Endodermal cell (in vitro differentiated cells): ENCODE measurements around the gene MPRIP. TPM values are rescaled to one million over a fixed set of nuclear protein-coding genes. Genes with fewer than 3 reads are reported as not detected.

Source experiments
- DNase-seq: peaks from one replicate; pipeline ENCODE4 v3.0.0-alpha.2; 2017
- H3K27ac ChIP-seq: 2 replicates; pipeline ENCODE4 v1.5.1; 2013; ENCODE audit warnings: mild to moderate bottlenecking, low read depth, low read length, moderate library complexity
- H3K27me3 ChIP-seq: 2 replicates; pipeline ENCODE4 v1.6.1; 2013; ENCODE audit warnings: mild to moderate bottlenecking, low read length, moderate library complexity; ENCODE audit not compliant: insufficient read depth, control insufficient read depth, poor library complexity, severe bottlenecking
- H3K36me3 ChIP-seq: 2 replicates; pipeline ENCODE4 v1.7.0; 2013; ENCODE audit warnings: mild to moderate bottlenecking, low read length, moderate library complexity; ENCODE audit not compliant: control insufficient read depth, insufficient read depth
- H3K4me1 ChIP-seq: one replicate; pipeline ENCODE4 v1.7.0; 2013; ENCODE audit warnings: low read length; ENCODE audit not compliant: control insufficient read depth, insufficient read depth
- H3K4me3 ChIP-seq: 2 replicates; pipeline ENCODE4 v1.5.1; 2013; ENCODE audit warnings: mild to moderate bottlenecking, low read length, moderate library complexity
- H3K9ac ChIP-seq: 2 replicates; pipeline ENCODE4 v1.6.1; 2013; ENCODE audit warnings: mild to moderate bottlenecking, low read length, moderate library complexity; ENCODE audit not compliant: poor library complexity, severe bottlenecking; ENCODE audit errors: extremely low read depth
- H3K9me3 ChIP-seq: 2 replicates; pipeline ENCODE4 v1.6.1; 2013; ENCODE audit warnings: mild to moderate bottlenecking, low read length, moderate library complexity; ENCODE audit not compliant: control insufficient read depth
- H3K27ac Mint-ChIP-seq: 2 replicates; pipeline ENCODE4 v1.8.0; 2020; ENCODE audit warnings: mixed read lengths
- H3K27me3 Mint-ChIP-seq: 2 replicates; pipeline ENCODE4 v1.8.0; 2021; ENCODE audit warnings: mild to moderate bottlenecking, mixed read lengths; ENCODE audit not compliant: insufficient read depth
- H3K36me3 Mint-ChIP-seq: 2 replicates; pipeline ENCODE4 v1.8.0; 2020; ENCODE audit warnings: low read depth, mixed read lengths
- H3K4me1 Mint-ChIP-seq: 2 replicates; pipeline ENCODE4 v1.8.0; 2020; ENCODE audit warnings: mixed read lengths
- H3K4me3 Mint-ChIP-seq: 2 replicates; pipeline ENCODE4 v1.8.0; 2020; ENCODE audit warnings: mild to moderate bottlenecking, moderate library complexity, mixed read lengths
- H3K9me3 Mint-ChIP-seq: 2 replicates; pipeline ENCODE4 v1.8.0; 2020; ENCODE audit warnings: mild to moderate bottlenecking, mixed read lengths
- CTCF ChIP-seq: fragments of 200-600 bp; sonication (generic); conservative IDR thresholded peaks from 2 replicates; pipeline ENCODE4 v1.5.0; 2021; ENCODE audit warnings: antibody characterized with exemption, mild to moderate bottlenecking
- WGBS, 2 experiments: methylation state at CpG; one replicate each; pipeline versions ENCODE4 v1.1.5 to v1.1.7; 2013; ENCODE audit warnings: missing lambda C conversion rate in 2 of 2, mixed read lengths in 1 of 2; ENCODE audit not compliant: insufficient coverage in 1 of 2, insufficient read length in 1 of 2; 5-methylcytosine and 5-hydroxymethylcytosine counted together
- total RNA-seq, 2 donors: library from RNA; stranded (reverse); fragmentation: NEBNext Ultra II Directional in 1 of 2; extraction: Animal tissue kit (Norgen Biotek cat#: 25700) in 1 of 2; gene quantifications; 2 replicates in 1 of 2; 3 replicates in 1 of 2; pipeline ENCODE4 v1.2.1, GENCODE V29; 2021

Gene MPRIP
- total RNA-seq, 2 donors from 2014 or later, result 154 to 155 TPM

- no peaks in the 10 kb centered on the region for H3K36me3 ChIP-seq
- no peak overlapping the region for H3K27ac Mint-ChIP-seq
- no peaks in the 10 kb centered on the region for H3K4me1 Mint-ChIP-seq
- no peak overlapping the region for H3K4me3 Mint-ChIP-seq
- no peaks in the 10 kb centered on the region for H3K27me3 Mint-ChIP-seq
- H3K9me3 Mint-ChIP-seq, result no peaks in the 10 kb centered on the region
- no peaks in the 10 kb centered on the region for H3K36me3 Mint-ChIP-seq
- no peaks in the 10 kb centered on the region for H3K27me3 ChIP-seq
- no peak for DNase-seq
- no peak overlapping the region for H3K9ac ChIP-seq
- H3K27ac ChIP-seq, result no peak overlapping the region
- H3K9me3 ChIP-seq, result no peaks in the 10 kb centered on the region
- H3K4me3 ChIP-seq, result no peak overlapping the region
- WGBS, 2 experiments, result 89 to 100% methylated on average over 1 of the region's 1 CpG
- no peaks in the 10 kb centered on the region for H3K4me1 ChIP-seq
- no peak for TF ChIP-seq CTCF
These were observed 156.0 kb downstream of the MPRIP start for GRCh38 chr17:17198281-17198680.

GRCh38 chr17:17200311-17200710, 158.1 kb downstream of the MPRIP start:
- peaks cover 4% of the 10 kb centered on the region for H3K27me3 ChIP-seq
- H3K27ac ChIP-seq, result no peak overlapping the region
- no peaks in the 10 kb centered on the region for H3K9me3 Mint-ChIP-seq
- no peaks in the 10 kb centered on the region for H3K36me3 Mint-ChIP-seq
- no peaks in the 10 kb centered on the region for H3K4me1 ChIP-seq
- 80 to 95% methylated on average over 5 to 7 of the region's 7 CpGs for WGBS, 2 experiments
- H3K9ac ChIP-seq, result no peak overlapping the region
- H3K4me1 Mint-ChIP-seq, result no peaks in the 10 kb centered on the region
- no peak for TF ChIP-seq CTCF
- peak overlapping the region; percentile 72 for H3K27ac Mint-ChIP-seq
- H3K36me3 ChIP-seq, result no peaks in the 10 kb centered on the region
- no peaks in the 10 kb centered on the region for H3K9me3 ChIP-seq
- H3K27me3 Mint-ChIP-seq, result no peaks in the 10 kb centered on the region
- H3K4me3 ChIP-seq, result no peak overlapping the region
- no peak for DNase-seq
- H3K4me3 Mint-ChIP-seq, result no peak overlapping the region

- H3K27ac ChIP-seq, result peak overlapping the region; percentile 35
- H3K9ac ChIP-seq, result no peak overlapping the region
- Mint-ChIP-seq H3K27ac (no peak overlapping the region), H3K4me3 (no peak overlapping the region), H3K9me3 (no peaks in the 10 kb centered on the region), H3K36me3 (no peaks in the 10 kb centered on the region), H3K27me3 (no peaks in the 10 kb centered on the region), H3K4me1 (no peaks in the 10 kb centered on the region)
- TF ChIP-seq CTCF, result no peak
- no peaks in the 10 kb centered on the region for H3K4me1 ChIP-seq
- 85 to 90% methylated on average over 5 of the region's 5 CpGs for WGBS, 2 experiments
- H3K9me3 ChIP-seq, result no peaks in the 10 kb centered on the region
- H3K4me3 ChIP-seq, result no peak overlapping the region
- DNase-seq, result no peak
- H3K27me3 ChIP-seq, result peaks cover 8% of the 10 kb centered on the region
- H3K36me3 ChIP-seq, result no peaks in the 10 kb centered on the region
These were observed 158.6 kb downstream of the MPRIP start for GRCh38 chr17:17200831-17201230.
